IMR-90 (cell line): ENCODE measurements around the gene ERBB4.

Source experiments
- BHLHE40 ChIP-seq: fragments of 150-350 bp; IDR thresholded peaks from 2 replicates; pipeline ENCODE4 v1.6.1; 2016; ENCODE audit warnings: mild to moderate bottlenecking, low read depth, low read length
- CEBPB ChIP-seq: IDR thresholded peaks from 2 replicates; pipeline ENCODE4 v1.6.1; 2012; ENCODE audit warnings: low read depth, low read length, improper control_type of control experiment
- FOS ChIP-seq: fragments of 150-350 bp; IDR thresholded peaks from 2 replicates; pipeline ENCODE4 v1.6.1; 2016; ENCODE audit warnings: low read depth, low read length
- MAZ ChIP-seq: IDR thresholded peaks from 2 replicates; pipeline ENCODE4 v1.6.1; 2012; ENCODE audit warnings: low read depth, mild to moderate bottlenecking, low read length, improper control_type of control experiment, moderate library complexity, borderline replicate concordance
- MXI1 ChIP-seq: IDR thresholded peaks from 2 replicates; pipeline ENCODE4 v1.6.1; 2012; ENCODE audit warnings: low read depth, mild to moderate bottlenecking, low read length, moderate library complexity, borderline replicate concordance
- POLR2A ChIP-seq: IDR thresholded peaks from 2 replicates; pipeline ENCODE4 v1.6.1; 2012; ENCODE audit warnings: mild to moderate bottlenecking, low read depth, low read length
- RCOR1 ChIP-seq: IDR thresholded peaks from 2 replicates; pipeline ENCODE4 v1.6.1; 2012; ENCODE audit warnings: mild to moderate bottlenecking, low read length, improper control_type of control experiment; ENCODE audit not compliant: insufficient replicate concordance
- RFX5 ChIP-seq: IDR thresholded peaks from 2 replicates; pipeline ENCODE4 v1.8.0; 2012; ENCODE audit warnings: low read depth, mild to moderate bottlenecking, low read length, moderate library complexity
- TF ChIP-seq, protein P1 (sequence below): conservative IDR thresholded peaks from 2 replicates; pipeline ENCODE4 v1.5.1; 2012; ENCODE audit warnings: mild to moderate bottlenecking, low read depth, low read length, improper control_type of control experiment

- TF ChIP-seq POLR2A, result no peak
- TF ChIP-seq, protein P1, sequence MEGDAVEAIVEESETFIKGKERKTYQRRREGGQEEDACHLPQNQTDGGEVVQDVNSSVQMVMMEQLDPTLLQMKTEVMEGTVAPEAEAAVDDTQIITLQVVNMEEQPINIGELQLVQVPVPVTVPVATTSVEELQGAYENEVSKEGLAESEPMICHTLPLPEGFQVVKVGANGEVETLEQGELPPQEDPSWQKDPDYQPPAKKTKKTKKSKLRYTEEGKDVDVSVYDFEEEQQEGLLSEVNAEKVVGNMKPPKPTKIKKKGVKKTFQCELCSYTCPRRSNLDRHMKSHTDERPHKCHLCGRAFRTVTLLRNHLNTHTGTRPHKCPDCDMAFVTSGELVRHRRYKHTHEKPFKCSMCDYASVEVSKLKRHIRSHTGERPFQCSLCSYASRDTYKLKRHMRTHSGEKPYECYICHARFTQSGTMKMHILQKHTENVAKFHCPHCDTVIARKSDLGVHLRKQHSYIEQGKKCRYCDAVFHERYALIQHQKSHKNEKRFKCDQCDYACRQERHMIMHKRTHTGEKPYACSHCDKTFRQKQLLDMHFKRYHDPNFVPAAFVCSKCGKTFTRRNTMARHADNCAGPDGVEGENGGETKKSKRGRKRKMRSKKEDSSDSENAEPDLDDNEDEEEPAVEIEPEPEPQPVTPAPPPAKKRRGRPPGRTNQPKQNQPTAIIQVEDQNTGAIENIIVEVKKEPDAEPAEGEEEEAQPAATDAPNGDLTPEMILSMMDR, result no peak
- TF ChIP-seq MAZ, result no peak
- no peak for TF ChIP-seq MXI1
- TF ChIP-seq CEBPB, result no peak
- TF ChIP-seq FOS, result no peak
- no peak for TF ChIP-seq RCOR1
- TF ChIP-seq RFX5, result no peak
- no peak for TF ChIP-seq BHLHE40
These were observed 541.7 kb downstream of the ERBB4 start for GRCh38 chr2:211996857-211997256.
